ENCODE data around the gene GORASP2.
"Not testable (repeated sequence)": the region's sequence is repeated elsewhere in the genome, so short reads cannot be mapped to it uniquely, and the experiment has no call there.

The GORASP2 gene

GRCh38 chr2:170928824-170929685 lies at the start of gene GORASP2:
Gene GORASP2, plus strand, starts transcription at chr2:170929253. Its CDS starts 88 bp downstream, at chr2:170929341.
- peak; percentile 100 for DNase-seq

GRCh38 chr2:170881840-170882239 lies 47.2 kb upstream of the GORASP2 start:
- DNase-seq: no peak

- DNase-seq: no peak
Observed at GRCh38 chr2:170882758-170883157, 46.3 kb upstream of the GORASP2 start.

- no peak for DNase-seq
Observed at GRCh38 chr2:170883683-170884082, 45.4 kb upstream of the GORASP2 start.

GRCh38 chr2:170885130-170885791 lies 43.8 kb upstream of the GORASP2 start:
- peak; percentile 61 for DNase-seq

GRCh38 chr2:170886386-170886785 lies 42.7 kb upstream of the GORASP2 start:
- DNase-seq: no peak

- no peak for DNase-seq
Observed at GRCh38 chr2:170887496-170887895, 41.6 kb upstream of the GORASP2 start.

- no peak for DNase-seq
Observed at GRCh38 chr2:170887896-170888295, 41.2 kb upstream of the GORASP2 start.

GRCh38 chr2:170891893-170892292 lies 37.2 kb upstream of the GORASP2 start:
- DNase-seq: no peak

GRCh38 chr2:170892391-170892951 lies 36.6 kb upstream of the GORASP2 start:
- DNase-seq: no peak

GRCh38 chr2:170895023-170895757 lies 33.9 kb upstream of the GORASP2 start:
- no peak for DNase-seq

- DNase-seq: no peak
Observed at GRCh38 chr2:170896622-170897021, 32.4 kb upstream of the GORASP2 start.

- DNase-seq: no peak
Observed at GRCh38 chr2:170897108-170897507, 31.9 kb upstream of the GORASP2 start.

- no peak for DNase-seq
Observed at GRCh38 chr2:170905864-170906263, 23.2 kb upstream of the GORASP2 start.

GRCh38 chr2:170911314-170911889 lies 17.7 kb upstream of the GORASP2 start:
- DNase-seq: no peak

GRCh38 chr2:170914994-170915666 lies 13.9 kb upstream of the GORASP2 start:
- not testable (repeated sequence) for DNase-seq

GRCh38 chr2:170917219-170917913 lies 11.7 kb upstream of the GORASP2 start:
- peak; percentile 91 for DNase-seq

- DNase-seq: no peak
Observed at GRCh38 chr2:170917957-170918356, 11.1 kb upstream of the GORASP2 start.

GRCh38 chr2:170921873-170922272 lies 7.2 kb upstream of the GORASP2 start:
- DNase-seq: not testable (repeated sequence)

GRCh38 chr2:170922634-170923494 lies 6.2 kb upstream of the GORASP2 start:
- no peak for DNase-seq
